Glutamatergic neuron (in vitro differentiated cells): ENCODE data around the gene KCNK10. TPM values are rescaled to one million over a fixed set of nuclear protein-coding genes. Genes with fewer than 3 reads are reported as not detected.

Experiments
- DNase-seq: peaks from one replicate; pipeline ENCODE4 v3.0.0; 2022
- H3K27ac Mint-ChIP-seq: one replicate; pipeline ENCODE4 v1.8.0; 2020; ENCODE audit warnings: mild to moderate bottlenecking, mixed read lengths, inconsistent platforms; ENCODE audit not compliant: unreplicated experiment
- H3K27me3 Mint-ChIP-seq: one replicate; pipeline ENCODE4 v1.8.0; 2020; ENCODE audit warnings: mild to moderate bottlenecking, moderate library complexity, mixed read lengths, inconsistent platforms; ENCODE audit not compliant: unreplicated experiment
- H3K36me3 Mint-ChIP-seq: one replicate; pipeline ENCODE4 v1.8.0; 2020; ENCODE audit warnings: mild to moderate bottlenecking, mixed read lengths, inconsistent platforms; ENCODE audit not compliant: unreplicated experiment
- H3K4me1 Mint-ChIP-seq: one replicate; pipeline ENCODE4 v1.8.0; 2020; ENCODE audit warnings: mild to moderate bottlenecking, low read depth, mixed read lengths, inconsistent platforms; ENCODE audit not compliant: unreplicated experiment
- H3K4me3 Mint-ChIP-seq: one replicate; pipeline ENCODE4 v1.8.0; 2020; ENCODE audit warnings: mild to moderate bottlenecking, mixed read lengths, inconsistent platforms; ENCODE audit not compliant: unreplicated experiment
- H3K9me3 Mint-ChIP-seq: one replicate; pipeline ENCODE4 v1.8.0; 2020; ENCODE audit warnings: mild to moderate bottlenecking, moderate library complexity, mixed read lengths, inconsistent platforms; ENCODE audit not compliant: unreplicated experiment
- CTCF ChIP-seq: fragments of 200-600 bp; sonication (generic); IDR thresholded peaks from one replicate; pipeline ENCODE4 v1.5.0; 2021; ENCODE audit not compliant: partially characterized antibody, unreplicated experiment
- total RNA-seq: library from RNA; stranded (reverse); fragmentation: NEBNext Ultra II Directional; extraction: Animal tissue kit (Norgen Biotek cat#: 25700); gene quantifications from one replicate; pipeline ENCODE4 v1.2.1, GENCODE V29; 2021; ENCODE audit not compliant: unreplicated experiment

KCNK10 gene
- total RNA-seq, 1 donor from 2014 or later: 2.8 TPM

GRCh38 chr14:88359500-88359899 lies 36.4 kb upstream of the KCNK10 start:
- Mint-ChIP-seq H3K4me3 (no peak overlapping the region), H3K36me3 (no peaks in the 10 kb centered on the region), H3K27me3 (no peaks in the 10 kb centered on the region), H3K9me3 (no peaks in the 10 kb centered on the region), H3K27ac (no peak overlapping the region), H3K4me1 (peaks cover 2% of the 10 kb centered on the region)
- no peak for TF ChIP-seq CTCF
- DNase-seq: no peak

- Mint-ChIP-seq H3K4me3 (no peak overlapping the region), H3K4me1 (peaks cover 3% of the 10 kb centered on the region), H3K36me3 (no peaks in the 10 kb centered on the region), H3K27me3 (no peaks in the 10 kb centered on the region), H3K27ac (no peak overlapping the region), H3K9me3 (no peaks in the 10 kb centered on the region)
- no peak for DNase-seq
- no peak for TF ChIP-seq CTCF
Observed at GRCh38 chr14:88354358-88354757, 31.3 kb upstream of the KCNK10 start.

DNA sequence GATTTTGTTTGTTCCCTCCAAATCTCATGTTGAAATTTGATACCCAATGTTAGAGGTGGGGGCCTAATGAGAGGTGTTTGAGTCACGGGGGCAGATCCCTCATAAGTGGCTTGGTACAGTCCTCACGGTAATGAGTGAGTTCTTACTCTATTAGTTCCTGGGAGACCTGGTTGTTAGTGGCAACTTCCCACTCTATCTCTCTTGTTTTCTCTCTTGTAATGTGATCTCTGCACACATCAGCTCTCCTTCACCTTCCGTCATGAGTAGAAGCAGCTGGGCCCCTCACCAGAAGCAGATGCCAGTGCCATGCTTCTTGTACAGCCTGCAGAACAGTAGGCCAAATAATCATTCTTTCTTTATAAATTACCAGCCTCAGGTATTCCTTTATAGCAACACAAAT lies 29.6 kb upstream of the KCNK10 start:
- H3K4me1 Mint-ChIP-seq: peaks cover 3% of the 10 kb centered on the region
- H3K36me3 Mint-ChIP-seq: no peaks in the 10 kb centered on the region
- no peak for TF ChIP-seq CTCF
- H3K9me3 Mint-ChIP-seq: no peaks in the 10 kb centered on the region
- no peaks in the 10 kb centered on the region for H3K27me3 Mint-ChIP-seq
- no peak overlapping the region for H3K4me3 Mint-ChIP-seq
- DNase-seq: no peak
- H3K27ac Mint-ChIP-seq: no peak overlapping the region

DNA sequence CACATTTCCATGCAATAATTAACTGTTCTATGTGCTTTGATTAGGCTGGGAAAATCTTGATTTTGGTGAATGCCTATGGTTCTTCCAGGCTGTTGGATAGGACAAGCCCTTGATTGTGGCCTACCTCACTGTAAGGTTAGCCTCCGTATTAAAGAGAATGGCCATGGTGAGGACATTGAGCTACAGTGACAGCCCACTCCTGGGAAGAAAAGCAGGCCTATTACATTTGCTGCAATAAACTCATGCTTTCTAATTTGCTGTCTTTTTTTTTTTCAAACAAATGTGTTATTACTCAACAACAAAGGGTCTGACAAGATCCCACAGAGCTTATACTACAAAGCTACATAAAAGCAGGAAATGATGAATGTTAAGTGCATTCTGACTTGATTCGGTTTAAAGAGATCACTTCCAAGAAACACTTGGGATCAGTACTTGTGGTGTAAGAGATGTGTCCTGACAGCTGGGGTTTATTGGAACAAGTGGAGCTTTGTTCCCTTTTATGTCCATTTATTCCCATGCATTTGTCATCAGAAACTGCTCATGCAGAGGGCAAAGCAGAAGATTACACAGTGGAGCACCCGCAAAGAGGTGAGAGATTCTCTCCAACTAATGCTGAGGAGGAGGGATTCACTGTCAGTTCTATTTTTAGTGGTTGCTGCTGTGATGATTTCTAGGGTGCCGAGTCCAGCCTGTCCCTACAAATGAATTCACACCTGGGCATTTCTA lies 29.1 kb upstream of the KCNK10 start:
- no peaks in the 10 kb centered on the region for H3K36me3 Mint-ChIP-seq
- no peaks in the 10 kb centered on the region for H3K9me3 Mint-ChIP-seq
- no peaks in the 10 kb centered on the region for H3K27me3 Mint-ChIP-seq
- H3K27ac Mint-ChIP-seq: no peak overlapping the region
- DNase-seq: no peak
- H3K4me3 Mint-ChIP-seq: no peak overlapping the region
- TF ChIP-seq CTCF: no peak
- peaks cover 3% of the 10 kb centered on the region for H3K4me1 Mint-ChIP-seq

DNA sequence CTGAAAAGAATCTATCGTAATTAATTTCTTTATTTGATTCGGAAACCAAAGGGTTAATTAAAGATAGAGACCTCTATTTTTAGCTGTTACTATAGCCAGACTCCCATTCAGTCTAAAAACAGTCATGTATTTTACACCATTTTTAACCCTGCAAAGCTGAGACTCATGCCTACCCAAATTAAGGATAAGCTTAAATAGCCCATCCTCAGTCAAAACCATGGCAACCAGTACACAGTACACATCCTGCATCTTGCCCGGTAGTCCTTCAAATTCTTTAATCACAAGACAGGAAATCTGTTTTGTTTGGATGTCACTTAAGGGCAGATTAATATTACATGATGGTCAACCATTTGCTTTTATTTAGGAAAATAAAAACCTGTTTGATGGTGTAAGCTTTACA lies 25.5 kb upstream of the KCNK10 start:
- DNase-seq: no peak
- no peaks in the 10 kb centered on the region for H3K36me3 Mint-ChIP-seq
- H3K4me3 Mint-ChIP-seq: no peak overlapping the region
- no peaks in the 10 kb centered on the region for H3K9me3 Mint-ChIP-seq
- no peaks in the 10 kb centered on the region for H3K27me3 Mint-ChIP-seq
- no peak overlapping the region for H3K27ac Mint-ChIP-seq
- peaks cover 3% of the 10 kb centered on the region for H3K4me1 Mint-ChIP-seq
- TF ChIP-seq CTCF: no peak
